ENCODE data around the gene NLRC3. TPM values are rescaled to one million over a fixed set of nuclear protein-coding genes. Genes with fewer than 3 reads are reported as not detected.

NLRC3 gene
- total RNA-seq, 6 experiments from 2014 or later: 0.53 to 1.2 (median 0.64) TPM

DNA sequence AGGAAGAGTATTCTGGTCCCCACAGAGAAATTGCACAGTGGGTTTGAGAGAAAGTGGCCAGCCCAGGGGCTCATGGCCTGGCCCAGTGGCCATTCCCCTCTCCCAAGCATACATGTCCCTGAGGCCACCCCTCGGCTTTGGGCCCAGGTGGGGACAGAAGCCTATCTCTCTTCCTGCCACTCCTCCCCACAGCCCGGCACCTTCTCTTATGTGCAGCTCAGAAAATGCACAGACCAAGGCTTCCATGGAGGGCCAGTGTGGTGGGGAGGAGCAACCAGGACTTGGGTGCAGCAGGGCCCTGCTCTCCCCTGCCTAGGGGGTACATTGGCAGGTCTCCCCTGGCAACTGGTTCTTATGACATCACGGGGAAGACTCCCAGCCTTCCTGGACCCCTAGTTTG lies 82.0 kb downstream of the NLRC3 start, which contains the start of gene C16orf90:
Gene C16orf90 (minus strand): TSS at position 314 of the 400 bp plus-strand sequence. CDS start 68 bp downstream, at position 246.
- DNase-seq (peak in 1 of 3 donors; percentile 37), ATAC-seq (no peak)
- no peaks in the 10 kb centered on the region for H3K27me3 ChIP-seq
- intact Hi-C loops (cut with DNase I): loop anchor here in 1 of 2 donors (10.0 kb wide), 1 partner anchor 210 kb away; the partner anchor contains the start of gene ZNF263
- WGBS (ENCODE audit: insufficient coverage, low coverage, low lambda C conversion rate, missing lambda C conversion rate): no CpG with 5 or more reads among the region's 3 CpGs
- no peaks in the 10 kb centered on the region for H3K9me3 ChIP-seq
- TF ChIP-seq, protein P1, sequence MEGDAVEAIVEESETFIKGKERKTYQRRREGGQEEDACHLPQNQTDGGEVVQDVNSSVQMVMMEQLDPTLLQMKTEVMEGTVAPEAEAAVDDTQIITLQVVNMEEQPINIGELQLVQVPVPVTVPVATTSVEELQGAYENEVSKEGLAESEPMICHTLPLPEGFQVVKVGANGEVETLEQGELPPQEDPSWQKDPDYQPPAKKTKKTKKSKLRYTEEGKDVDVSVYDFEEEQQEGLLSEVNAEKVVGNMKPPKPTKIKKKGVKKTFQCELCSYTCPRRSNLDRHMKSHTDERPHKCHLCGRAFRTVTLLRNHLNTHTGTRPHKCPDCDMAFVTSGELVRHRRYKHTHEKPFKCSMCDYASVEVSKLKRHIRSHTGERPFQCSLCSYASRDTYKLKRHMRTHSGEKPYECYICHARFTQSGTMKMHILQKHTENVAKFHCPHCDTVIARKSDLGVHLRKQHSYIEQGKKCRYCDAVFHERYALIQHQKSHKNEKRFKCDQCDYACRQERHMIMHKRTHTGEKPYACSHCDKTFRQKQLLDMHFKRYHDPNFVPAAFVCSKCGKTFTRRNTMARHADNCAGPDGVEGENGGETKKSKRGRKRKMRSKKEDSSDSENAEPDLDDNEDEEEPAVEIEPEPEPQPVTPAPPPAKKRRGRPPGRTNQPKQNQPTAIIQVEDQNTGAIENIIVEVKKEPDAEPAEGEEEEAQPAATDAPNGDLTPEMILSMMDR (IDR thresholded peaks at IDR 0.05): no peak
- TF ChIP-seq POLR2A (IDR thresholded peaks at IDR 0.05): no peak
- H3K36me3 ChIP-seq: no peaks in the 10 kb centered on the region
- no peak within 1 kb of the TSS for H3K4me3 ChIP-seq
- H3K4me1 ChIP-seq: peaks cover 0 to 3% (median 0%) of the 10 kb centered on the region in 4 donors
- H3K27ac ChIP-seq: no peak within 1 kb of the TSS

DNA sequence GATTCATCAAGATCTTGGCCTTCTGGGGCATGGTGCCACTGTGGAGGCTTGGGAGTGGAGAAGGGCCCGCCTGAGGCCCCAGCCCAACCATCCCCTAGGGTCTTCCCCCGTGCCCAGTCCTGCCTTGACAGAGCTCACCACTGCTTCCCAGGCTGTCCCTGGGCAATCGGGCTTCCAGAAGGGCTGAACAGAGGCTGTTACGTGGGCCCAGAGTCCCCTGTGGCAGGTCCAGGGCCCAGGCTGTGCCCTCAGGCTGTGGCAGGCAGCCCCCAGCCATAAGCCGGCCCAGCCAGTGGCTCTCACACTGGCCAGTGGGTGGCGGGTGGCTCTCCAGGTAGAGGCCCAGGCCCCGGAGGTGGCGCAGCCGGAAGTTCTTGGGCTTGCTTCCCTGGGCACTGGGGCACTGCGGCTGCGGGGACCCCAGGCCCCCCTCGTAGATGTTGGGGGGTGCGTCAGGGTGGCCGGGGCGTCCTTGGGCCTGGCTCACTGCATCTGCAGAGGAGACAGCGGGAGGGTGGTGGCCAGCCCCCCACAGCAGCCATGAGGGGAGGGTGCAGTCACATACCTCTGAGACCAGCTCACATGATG lies 82.7 kb downstream of the NLRC3 start:
- Histone ChIP-seq H3K4me1 (peaks cover 0 to 3% (median 0%) of the 10 kb centered on the region in 4 donors), H3K9me3 (no peaks in the 10 kb centered on the region), H3K27ac (no peak overlapping the region), H3K4me3 (no peak overlapping the region), H3K36me3 (no peaks in the 10 kb centered on the region), H3K27me3 (no peaks in the 10 kb centered on the region)
- ATAC-seq (no peak), DNase-seq (peak in 1 of 3 donors; percentile 40)
- no CpG with 5 or more reads among the region's 16 CpGs for WGBS (ENCODE audit: insufficient coverage, low coverage, low lambda C conversion rate, missing lambda C conversion rate)
- intact Hi-C loops (cut with DNase I): loop anchor here in 1 of 2 donors (10.0 kb wide), 1 partner anchor 210 kb away; the partner anchor contains the start of gene ZNF263
- TF ChIP-seq, protein P1 (IDR thresholded peaks at IDR 0.05): no peak
- no peak for TF ChIP-seq POLR2A (IDR thresholded peaks at IDR 0.05)

DNA sequence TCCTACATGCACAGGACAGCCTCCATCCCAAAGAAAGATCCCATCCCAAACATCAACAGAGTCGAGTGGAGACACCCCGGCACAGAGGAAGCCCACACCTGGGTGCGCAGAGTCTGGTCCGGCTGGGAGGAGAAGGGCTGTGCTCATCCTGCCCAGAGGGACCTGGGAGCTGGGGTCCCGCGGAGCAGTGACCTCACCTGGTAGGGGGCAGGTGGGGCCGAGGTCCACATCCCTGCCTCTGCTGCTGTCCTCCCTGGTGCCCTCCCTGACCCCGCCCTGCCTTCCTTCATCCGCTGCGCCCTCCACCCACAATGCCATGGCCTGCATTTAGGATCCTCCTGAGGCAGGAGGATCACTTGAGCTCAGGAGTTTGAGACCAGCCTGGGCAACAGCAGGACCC lies 84.8 kb downstream of the NLRC3 start:
- DNase-seq (peak in 1 of 3 donors; percentile 42), ATAC-seq (no peak)
- Histone ChIP-seq H3K4me3 (no peak overlapping the region), H3K9me3 (no peaks in the 10 kb centered on the region), H3K36me3 (no peaks in the 10 kb centered on the region), H3K27me3 (no peaks in the 10 kb centered on the region), H3K4me1 (peaks cover 0 to 3% (median 0%) of the 10 kb centered on the region in 4 donors), H3K27ac (no peak overlapping the region)
- TF ChIP-seq, protein P1 (IDR thresholded peaks at IDR 0.05): no peak
- TF ChIP-seq POLR2A (IDR thresholded peaks at IDR 0.05): no peak
- whole genome bisulfite sequencing (ENCODE audit: insufficient coverage, low coverage, low lambda C conversion rate, missing lambda C conversion rate): no CpG with 5 or more reads among the region's 10 CpGs
- intact Hi-C loops (cut with DNase I): loop anchor here in 1 of 2 donors (10.0 kb wide), 1 partner anchor 208 kb away; the partner anchor contains the start of gene ZNF263

DNA sequence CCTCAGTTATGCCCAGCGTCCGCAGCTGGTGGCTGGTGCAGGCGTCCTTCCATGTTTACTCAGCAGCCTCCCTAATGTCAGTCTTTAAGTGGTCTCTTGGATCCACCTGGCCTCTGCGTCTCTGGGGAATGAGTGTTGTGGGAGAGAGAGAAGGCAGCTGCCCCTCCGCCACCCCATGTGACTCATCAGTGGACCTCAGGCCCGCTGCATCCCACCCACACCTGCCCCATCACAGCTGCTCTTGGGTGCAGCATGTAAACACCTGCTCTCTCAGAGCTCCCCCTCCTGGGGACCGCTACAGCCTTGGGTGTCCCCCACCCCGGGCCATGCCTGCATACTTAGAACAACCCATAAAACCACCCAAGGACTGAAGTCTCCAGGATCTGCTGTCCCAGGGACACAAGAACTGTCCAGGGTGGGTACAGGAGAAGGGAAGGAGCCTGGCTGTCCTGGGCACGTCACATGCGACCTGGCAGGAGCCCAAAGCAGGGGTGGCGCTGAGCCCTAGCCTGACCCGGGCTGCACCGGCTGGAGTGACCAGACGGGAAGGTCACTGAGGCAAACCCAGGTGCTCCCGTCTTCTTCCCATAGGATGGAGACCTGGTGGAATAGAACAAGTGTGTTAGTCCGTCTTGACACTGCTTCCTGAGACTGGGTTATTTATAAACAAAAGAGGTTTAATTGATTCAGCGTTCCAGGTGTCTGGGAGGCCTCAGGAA lies 86.1 kb downstream of the NLRC3 start:
- WGBS (ENCODE audit: insufficient coverage, low coverage, low lambda C conversion rate, missing lambda C conversion rate): 37% methylated on average over 13 of the region's 17 CpGs
- no peak overlapping the region for H3K4me3 ChIP-seq
- no peak overlapping the region for H3K27ac ChIP-seq
- peaks cover 0 to 3% (median 0%) of the 10 kb centered on the region in 4 donors for H3K4me1 ChIP-seq
- no peaks in the 10 kb centered on the region for H3K9me3 ChIP-seq
- H3K36me3 ChIP-seq: peaks cover 0 to 3% (median under 1%) of the 10 kb centered on the region in 4 donors
- DNase-seq: peak in 2 of 3 donors; percentile 65
- peak; percentile 51 to 67 (median 60) for ATAC-seq
- intact Hi-C loops (cut with DNase I): loop anchor here in 1 of 2 donors (10.0 kb wide), 1 partner anchor 206 kb away; the partner anchor contains the start of gene ZNF263
- TF ChIP-seq, protein P1 (IDR thresholded peaks at IDR 0.05): peak; percentile 2 to 33 (median 24)
- TF ChIP-seq POLR2A (IDR thresholded peaks at IDR 0.05): no peak
- H3K27me3 ChIP-seq: no peaks in the 10 kb centered on the region

Other genes with a start within 250 kb of the NLRC3 start
- under 1 TPM in 1 of 6 experiments, not detected in 5; 0.49 TPM for gene OR2C1, start 221.5 kb downstream of the NLRC3 start, total RNA-seq
- gene ZSCAN32, start 176.4 kb downstream of the NLRC3 start, total RNA-seq: 1 to 10 TPM; 5.0 to 7.5 (median 5.6) TPM
- gene ZNF174, start 176.2 kb downstream of the NLRC3 start, total RNA-seq: 1 to 10 TPM; 3.4 to 5.3 (median 4.1) TPM
- gene ZNF597, start 133.9 kb downstream of the NLRC3 start, total RNA-seq: 1 to 10 TPM in 3 of 6 experiments, under 1 TPM in 3; 0.86 to 1.7 (median 1.1) TPM
- gene NAA60, start 133.7 kb downstream of the NLRC3 start, total RNA-seq: 10 to 100 TPM; 25.0 to 46.6 (median 30.8) TPM
- not detected for gene C16orf90, start 81.9 kb downstream of the NLRC3 start, total RNA-seq
- gene CLUAP1, start 76.4 kb downstream of the NLRC3 start, total RNA-seq: 1 to 10 TPM; 3.8 to 9.8 (median 6.6) TPM
- 1 to 10 TPM; 1.8 to 2.9 (median 2.2) TPM for gene SLX4, start 34.2 kb upstream of the NLRC3 start, total RNA-seq
- gene DNASE1, start 77.3 kb upstream of the NLRC3 start, total RNA-seq: 1 to 10 TPM; 1.4 to 6.2 (median 3.1) TPM
- 100 to 1,000 TPM in 4 of 6 experiments, 10 to 100 TPM in 2; 93.4 to 169 (median 123) TPM for gene TRAP1, start 140.1 kb upstream of the NLRC3 start, total RNA-seq

Measured in right lobe of liver (tissue), 6 donors.